ENCODE measurements around the gene SSH3. TPM values are rescaled to one million over a fixed set of nuclear protein-coding genes. Genes with fewer than 3 reads are reported as not detected.

The SSH3 gene
- total and polyA plus RNA-seq, 2 of the 8 experiments (the other 6 are each of a cell fraction or from before 2014, with no cell fraction given), result 16.9 to 19.8 TPM

DNA sequence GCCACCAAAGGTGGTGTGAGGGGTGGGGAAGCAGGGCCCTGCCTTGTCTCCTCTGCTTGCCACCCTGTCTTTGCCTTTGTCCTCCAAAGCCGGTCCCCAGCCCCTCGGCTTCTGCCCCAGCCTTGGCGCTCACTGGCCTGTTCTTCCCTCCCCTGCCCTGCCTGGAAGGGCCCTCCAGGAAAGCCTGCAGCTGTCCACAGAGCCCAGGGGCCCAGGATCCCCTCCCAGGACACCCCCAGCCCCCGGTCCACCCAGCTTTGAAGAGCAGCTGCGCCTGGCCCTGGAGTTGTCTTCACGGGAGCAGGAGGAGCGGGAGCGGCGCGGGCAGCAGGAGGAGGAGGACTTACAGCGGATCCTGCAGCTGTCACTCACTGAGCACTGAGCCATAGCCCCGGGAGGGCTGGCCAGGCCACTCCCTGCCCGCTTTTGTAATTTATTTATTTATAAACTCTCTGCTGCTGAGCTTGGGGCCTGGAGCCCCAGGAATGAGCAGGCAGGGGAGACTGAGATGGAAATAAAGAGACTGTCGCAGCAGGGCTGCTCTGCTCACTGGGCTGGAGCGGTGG, 1.3 kb upstream of the SSH3 start (continued):
- 0 out of 4 replicates have a peak, but pooled peaks of 1 of the 2 experiments have one; percentile 29 for TF ChIP-seq HDAC2 (IDR thresholded peaks at IDR 0.05; ENCODE audit: borderline replicate concordance in 1 of 2, low read depth in 2 of 2, low read length in 2 of 2)
- no peak for TF ChIP-seq JUND (IDR thresholded peaks at IDR 0.05; ENCODE audit: low read length)
- TF ChIP-seq POLR2A (IDR thresholded peaks at IDR 0.05; ENCODE audit: control extremely low read depth in 1 of 2, low read depth in 2 of 2, low read length in 2 of 2), result no peak
- no peak for TF ChIP-seq BCL11A (IDR thresholded peaks at IDR 0.05; ENCODE audit: low read depth in 2 of 2, low read length in 2 of 2)
- TF ChIP-seq POLR2AphosphoS5 (IDR thresholded peaks at IDR 0.05; ENCODE audit: low read depth, low read length), result no peak
